ENCODE data around the gene RNF150. TPM values are rescaled to one million over a fixed set of nuclear protein-coding genes. Genes with fewer than 3 reads are reported as not detected.

The RNF150 gene
- total and polyA plus RNA-seq, 2 of the 8 experiments (the other 6 are each of a cell fraction or from before 2014, with no cell fraction given), result 3.4 to 4.8 TPM

DNA sequence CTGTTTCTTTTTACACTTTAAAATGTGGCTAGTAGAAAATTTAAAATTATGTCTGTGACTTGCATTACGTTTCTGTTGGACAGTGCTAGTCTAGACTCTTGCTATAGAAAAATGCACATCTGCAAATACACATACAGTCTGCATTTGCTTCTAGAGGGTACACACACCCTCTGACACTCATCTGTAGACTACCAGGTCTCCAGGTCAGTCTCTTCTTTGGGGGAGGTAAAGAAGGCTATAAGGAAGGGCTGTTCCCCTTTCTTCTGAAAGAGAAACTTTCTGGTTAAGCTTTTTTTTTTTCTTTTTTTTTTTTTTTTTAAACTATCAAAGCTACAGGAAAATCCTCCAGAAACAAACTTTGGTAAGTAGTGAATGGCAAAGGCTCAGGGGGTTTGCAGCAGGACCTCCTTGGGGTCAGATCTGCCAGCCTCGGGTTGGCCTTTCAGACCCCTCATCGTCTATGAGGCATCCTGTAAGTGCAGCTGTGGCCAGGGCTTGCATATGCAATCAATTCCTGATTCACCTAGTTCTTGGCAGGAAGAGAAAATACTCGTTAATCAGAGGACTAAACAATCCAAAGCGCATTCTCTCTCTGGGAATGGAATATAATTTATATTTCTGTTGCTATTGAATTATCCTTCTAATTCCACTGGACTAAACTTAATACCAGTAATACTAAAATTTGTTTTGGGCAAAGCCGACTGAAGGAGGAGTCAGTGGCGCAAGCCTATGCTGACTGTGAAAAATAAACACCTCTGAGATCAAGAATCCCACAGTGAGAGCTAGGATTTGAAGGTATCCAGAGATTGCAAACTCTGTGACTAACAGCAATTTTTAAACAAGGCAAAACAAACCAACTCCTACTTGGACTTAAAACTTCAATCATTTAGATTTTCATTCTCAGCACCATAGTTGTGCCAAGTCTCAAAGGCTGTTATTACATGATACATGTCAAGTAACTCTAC, 267.7 kb downstream of the RNF150 start (continued):
- no peak for TF ChIP-seq RNF2 (IDR thresholded peaks at IDR 0.05; ENCODE audit: borderline replicate concordance, low read depth, low read length, missing control alignments, poor library complexity, severe bottlenecking)
- TF ChIP-seq HDAC6 (IDR thresholded peaks at IDR 0.05; ENCODE audit: low read depth, low read length), result no peak
- no peak for TF ChIP-seq BACH1 (IDR thresholded peaks at IDR 0.05; ENCODE audit: low read length)
- no peak for TF ChIP-seq SRF (IDR thresholded peaks at IDR 0.05; ENCODE audit: low read depth, low read length)
- no peak for TF ChIP-seq GABPA (IDR thresholded peaks at IDR 0.05; ENCODE audit: borderline replicate concordance, insufficient read depth, low read length)
- no peak for TF ChIP-seq SAP30 (IDR thresholded peaks at IDR 0.05; ENCODE audit: insufficient read depth, insufficient replicate concordance, low read length)
- TF ChIP-seq TEAD4 (IDR thresholded peaks at IDR 0.05; ENCODE audit: low read depth, low read length), result no peak
- no peak for TF ChIP-seq RFX5 (IDR thresholded peaks at IDR 0.05; ENCODE audit: borderline replicate concordance, low read depth, low read length)
- TF ChIP-seq BRCA1 (IDR thresholded peaks at IDR 0.05; ENCODE audit: low read depth, low read length), result no peak

Data from H1 (cell line).